Progenitor cell of endocrine pancreas (in vitro differentiated cells): ENCODE results near the gene PURB. TPM values are rescaled to one million over a fixed set of nuclear protein-coding genes. Genes with fewer than 3 reads are reported as not detected.
A peak's percentile ranks its signal among the peaks of the same experiment; 100 is the strongest.

ENCODE experiments used
- DNase-seq: peaks from one replicate; pipeline ENCODE4 v3.0.0; 2021; ENCODE audit warnings: low spot score; ENCODE audit not compliant: unreplicated experiment
- H3K27ac Mint-ChIP-seq: 2 replicates; pipeline ENCODE4 v1.8.0; 2021; ENCODE audit warnings: mild to moderate bottlenecking, moderate library complexity, mixed read lengths
- H3K27me3 Mint-ChIP-seq: 2 replicates; pipeline ENCODE4 v1.8.0; 2021; ENCODE audit warnings: mixed read lengths
- H3K36me3 Mint-ChIP-seq: 2 replicates; pipeline ENCODE4 v1.8.0; 2022; ENCODE audit warnings: mixed read lengths; ENCODE audit not compliant: insufficient read depth
- H3K4me1 Mint-ChIP-seq: 2 replicates; pipeline ENCODE4 v1.8.0; 2021; ENCODE audit warnings: low read depth, mixed read lengths
- H3K4me3 Mint-ChIP-seq: 2 replicates; pipeline ENCODE4 v1.8.0; 2021; ENCODE audit warnings: low read depth, mild to moderate bottlenecking, moderate library complexity, mixed read lengths
- H3K9me3 Mint-ChIP-seq: 2 replicates; pipeline ENCODE4 v1.8.0; 2021; ENCODE audit warnings: low read depth, mixed read lengths
- CTCF ChIP-seq: fragments of 200-600 bp; sonication (generic); IDR thresholded peaks from one replicate; pipeline ENCODE4 v1.5.0; 2021; ENCODE audit warnings: antibody characterized with exemption, mild to moderate bottlenecking; ENCODE audit not compliant: unreplicated experiment
- total RNA-seq: library from RNA; stranded (reverse); gene quantifications from 2 replicates; pipeline ENCODE4 v1.2.1, GENCODE V29; 2021

The PURB gene
- total RNA-seq, 1 donor from 2014 or later: 25.0 TPM

GRCh38 chr7:44858161-44858560 is 27.2 kb downstream of the PURB start:
- DNase-seq: no peak
- Mint-ChIP-seq H3K36me3 (no peaks in the 10 kb centered on the region), H3K27ac (no peak overlapping the region), H3K4me1 (no peaks in the 10 kb centered on the region), H3K27me3 (peaks cover 5% of the 10 kb centered on the region), H3K9me3 (no peaks in the 10 kb centered on the region), H3K4me3 (no peak overlapping the region)
- TF ChIP-seq CTCF: peak; percentile 19

DNA sequence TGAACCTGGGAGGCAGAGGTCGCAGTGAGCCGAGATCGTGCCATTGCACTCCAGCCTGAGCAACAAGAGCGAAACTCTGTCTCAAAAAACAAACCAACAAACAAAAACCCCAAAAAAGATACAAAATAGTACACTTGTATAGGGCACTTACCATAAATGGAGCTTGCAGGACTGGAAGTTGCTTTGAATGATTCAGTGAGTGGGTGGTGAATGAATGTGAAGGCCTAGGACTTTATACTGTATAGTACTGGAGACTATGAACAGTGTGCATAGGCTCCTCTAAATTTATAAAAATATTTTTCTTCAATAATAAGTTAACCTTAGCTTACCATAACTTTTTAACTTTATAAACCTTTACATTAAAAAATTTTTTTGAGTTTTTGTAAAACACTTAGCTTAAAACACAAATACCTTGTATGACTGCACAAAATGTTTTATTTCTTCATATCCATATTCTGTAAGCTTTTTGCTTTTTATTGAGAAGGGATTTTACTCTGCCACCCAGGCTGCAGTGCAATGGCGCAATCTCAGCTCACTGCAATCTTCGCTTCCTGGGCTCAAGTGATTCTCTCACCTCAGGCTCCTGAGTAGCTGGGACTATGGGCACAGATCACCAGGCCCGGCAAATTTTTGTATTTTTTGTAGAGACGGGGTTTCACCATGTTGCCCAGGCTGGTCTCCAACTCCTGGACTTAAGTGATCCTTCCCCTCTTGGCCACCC is 30.5 kb downstream of the PURB start:
- Mint-ChIP-seq H3K9me3 (no peaks in the 10 kb centered on the region), H3K27ac (no peak overlapping the region), H3K4me1 (no peaks in the 10 kb centered on the region), H3K36me3 (no peaks in the 10 kb centered on the region), H3K4me3 (no peak overlapping the region), H3K27me3 (no peaks in the 10 kb centered on the region)
- TF ChIP-seq CTCF: no peak
- no peak for DNase-seq

GRCh38 chr7:44853391-44853790 is 31.9 kb downstream of the PURB start:
- peaks cover under 1% of the 10 kb centered on the region for H3K4me1 Mint-ChIP-seq
- no peak overlapping the region for H3K4me3 Mint-ChIP-seq
- no peak for TF ChIP-seq CTCF
- H3K9me3 Mint-ChIP-seq: no peaks in the 10 kb centered on the region
- H3K27ac Mint-ChIP-seq: no peak overlapping the region
- no peaks in the 10 kb centered on the region for H3K27me3 Mint-ChIP-seq
- H3K36me3 Mint-ChIP-seq: no peaks in the 10 kb centered on the region
- DNase-seq: no peak

GRCh38 chr7:44852590-44852989 is 32.7 kb downstream of the PURB start:
- no peak for DNase-seq
- Mint-ChIP-seq H3K4me3 (no peak overlapping the region), H3K4me1 (peaks cover 2% of the 10 kb centered on the region), H3K27me3 (no peaks in the 10 kb centered on the region), H3K9me3 (no peaks in the 10 kb centered on the region), H3K27ac (no peak overlapping the region), H3K36me3 (no peaks in the 10 kb centered on the region)
- TF ChIP-seq CTCF: no peak

GRCh38 chr7:44849885-44850544 is 35.3 kb downstream of the PURB start:
- H3K36me3 Mint-ChIP-seq: no peaks in the 10 kb centered on the region
- H3K4me1 Mint-ChIP-seq: peaks cover 16% of the 10 kb centered on the region
- peak overlapping the region; percentile 92 for H3K4me3 Mint-ChIP-seq
- H3K27me3 Mint-ChIP-seq: no peaks in the 10 kb centered on the region
- DNase-seq: no peak
- H3K27ac Mint-ChIP-seq: peak overlapping the region; percentile 74
- H3K9me3 Mint-ChIP-seq: no peaks in the 10 kb centered on the region
- TF ChIP-seq CTCF: no peak
